ENCODE results near the gene CAMKMT.

The CAMKMT gene

GRCh38 chr2:44524347-44524926 is 162.7 kb downstream of the CAMKMT start:
- no peak for DNase-seq (ENCODE audit: extremely low read depth, low read depth)
- TF ChIP-seq CTCF (IDR thresholded peaks at IDR 0.05; ENCODE audit: low read depth, low read length) = no peak

GRCh38 chr2:44526352-44526751 is 164.6 kb downstream of the CAMKMT start:
- no peak for TF ChIP-seq CTCF (IDR thresholded peaks at IDR 0.05; ENCODE audit: low read depth, low read length)
- DNase-seq (ENCODE audit: extremely low read depth, low read depth) = no peak

GRCh38 chr2:44528595-44528994 is 166.8 kb downstream of the CAMKMT start:
- peak; percentile 59 for DNase-seq (ENCODE audit: extremely low read depth, low read depth)
- no peak for TF ChIP-seq CTCF (IDR thresholded peaks at IDR 0.05; ENCODE audit: low read depth, low read length)

GRCh38 chr2:44529448-44529847 is 167.7 kb downstream of the CAMKMT start:
- no peak for DNase-seq (ENCODE audit: extremely low read depth, low read depth)
- no peak for TF ChIP-seq CTCF (IDR thresholded peaks at IDR 0.05; ENCODE audit: low read depth, low read length)

GRCh38 chr2:44531289-44531688 is 169.5 kb downstream of the CAMKMT start:
- TF ChIP-seq CTCF (IDR thresholded peaks at IDR 0.05; ENCODE audit: low read depth, low read length) = no peak

GRCh38 chr2:44532031-44532430 is 170.3 kb downstream of the CAMKMT start:
- DNase-seq (ENCODE audit: extremely low read depth, low read depth) = no peak
- no peak for TF ChIP-seq CTCF (IDR thresholded peaks at IDR 0.05; ENCODE audit: low read depth, low read length)

More at GRCh38 chr2:44531289-44531688, 169.5 kb downstream of the CAMKMT start:
- DNase-seq (ENCODE audit: extremely low read depth, low read depth) = no peak

- DNase-seq (ENCODE audit: extremely low read depth, low read depth) = no peak
- TF ChIP-seq CTCF (IDR thresholded peaks at IDR 0.05; ENCODE audit: low read depth, low read length) = no peak
Observed at GRCh38 chr2:44533508-44533907, 171.8 kb downstream of the CAMKMT start.

Data from AG09319 (cell line).